ENCODE data around the gene NFKB1.
A peak's percentile ranks its signal among the peaks of the same experiment; 100 is the strongest.
"Not testable (repeated sequence)": the region's sequence is repeated elsewhere in the genome, so short reads cannot be mapped to it uniquely, and the experiment has no call there.

The NFKB1 gene, protein sequence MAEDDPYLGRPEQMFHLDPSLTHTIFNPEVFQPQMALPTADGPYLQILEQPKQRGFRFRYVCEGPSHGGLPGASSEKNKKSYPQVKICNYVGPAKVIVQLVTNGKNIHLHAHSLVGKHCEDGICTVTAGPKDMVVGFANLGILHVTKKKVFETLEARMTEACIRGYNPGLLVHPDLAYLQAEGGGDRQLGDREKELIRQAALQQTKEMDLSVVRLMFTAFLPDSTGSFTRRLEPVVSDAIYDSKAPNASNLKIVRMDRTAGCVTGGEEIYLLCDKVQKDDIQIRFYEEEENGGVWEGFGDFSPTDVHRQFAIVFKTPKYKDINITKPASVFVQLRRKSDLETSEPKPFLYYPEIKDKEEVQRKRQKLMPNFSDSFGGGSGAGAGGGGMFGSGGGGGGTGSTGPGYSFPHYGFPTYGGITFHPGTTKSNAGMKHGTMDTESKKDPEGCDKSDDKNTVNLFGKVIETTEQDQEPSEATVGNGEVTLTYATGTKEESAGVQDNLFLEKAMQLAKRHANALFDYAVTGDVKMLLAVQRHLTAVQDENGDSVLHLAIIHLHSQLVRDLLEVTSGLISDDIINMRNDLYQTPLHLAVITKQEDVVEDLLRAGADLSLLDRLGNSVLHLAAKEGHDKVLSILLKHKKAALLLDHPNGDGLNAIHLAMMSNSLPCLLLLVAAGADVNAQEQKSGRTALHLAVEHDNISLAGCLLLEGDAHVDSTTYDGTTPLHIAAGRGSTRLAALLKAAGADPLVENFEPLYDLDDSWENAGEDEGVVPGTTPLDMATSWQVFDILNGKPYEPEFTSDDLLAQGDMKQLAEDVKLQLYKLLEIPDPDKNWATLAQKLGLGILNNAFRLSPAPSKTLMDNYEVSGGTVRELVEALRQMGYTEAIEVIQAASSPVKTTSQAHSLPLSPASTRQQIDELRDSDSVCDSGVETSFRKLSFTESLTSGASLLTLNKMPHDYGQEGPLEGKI

GRCh38 chr4:102500696-102501446 is at the start of gene NFKB1:
NFKB1 (plus strand) TSS chr4:102501359; CDS start chr4:102525519, 24,160 bp downstream.
- DNase-seq: peak; percentile 26

DNA sequence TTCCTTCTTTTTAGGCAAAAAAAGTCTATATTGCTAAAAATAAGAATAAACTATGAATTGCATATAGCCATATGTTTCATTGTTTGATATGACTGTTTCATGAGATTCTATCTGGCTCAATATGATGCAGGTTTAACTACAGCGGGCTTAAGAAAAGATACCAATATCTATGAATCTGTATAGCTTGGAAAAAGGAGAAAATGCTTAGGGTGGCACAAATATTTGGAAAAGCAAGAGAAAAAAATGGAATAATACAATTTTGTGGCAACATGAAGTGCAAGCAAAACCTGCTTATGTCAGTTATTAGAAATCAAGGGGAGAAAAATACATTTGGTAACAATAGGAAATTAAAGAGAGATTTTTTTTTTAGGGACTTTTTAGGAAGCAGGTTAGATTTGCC is 48.3 kb upstream of the NFKB1 start:
- DNase-seq: no peak

DNA sequence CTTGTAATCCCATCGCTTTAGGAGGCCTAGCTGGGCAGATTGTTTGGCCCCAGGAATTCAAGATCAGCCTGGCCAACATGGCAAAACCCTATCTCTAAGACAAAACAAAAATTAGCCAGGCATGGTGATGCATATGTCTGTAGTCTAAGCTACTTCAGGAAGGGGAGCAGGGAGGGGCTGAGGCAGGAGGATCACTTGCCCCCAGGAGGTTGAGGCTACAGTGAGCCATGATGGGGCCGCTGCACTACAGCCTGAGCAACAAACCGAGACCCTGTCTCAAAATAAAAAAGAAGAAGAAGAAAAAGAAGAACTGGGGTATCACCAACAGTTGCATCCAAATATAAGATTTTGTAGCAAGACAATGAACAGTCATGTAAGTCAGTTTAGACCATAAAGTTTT is 47.3 kb upstream of the NFKB1 start:
- DNase-seq: no peak

DNA sequence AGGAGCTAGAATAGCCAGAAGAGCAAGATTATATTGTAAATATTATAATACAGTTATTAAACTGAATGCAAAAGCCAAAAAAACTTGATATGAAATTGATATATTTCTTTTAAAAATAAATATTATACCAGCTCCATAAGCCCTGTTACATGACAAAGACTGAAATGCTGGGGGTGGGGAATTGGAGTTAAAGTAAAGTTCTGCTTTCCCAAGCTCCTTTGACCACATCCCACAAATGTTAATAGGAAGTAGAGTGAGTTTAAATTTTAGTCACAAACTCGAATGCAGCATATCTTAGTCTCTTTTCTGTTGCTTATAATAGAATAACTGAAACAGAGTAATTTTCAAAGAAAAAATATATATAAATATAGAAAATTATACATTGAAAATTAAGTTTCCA is 46.9 kb upstream of the NFKB1 start:
- no peak for DNase-seq

DNA sequence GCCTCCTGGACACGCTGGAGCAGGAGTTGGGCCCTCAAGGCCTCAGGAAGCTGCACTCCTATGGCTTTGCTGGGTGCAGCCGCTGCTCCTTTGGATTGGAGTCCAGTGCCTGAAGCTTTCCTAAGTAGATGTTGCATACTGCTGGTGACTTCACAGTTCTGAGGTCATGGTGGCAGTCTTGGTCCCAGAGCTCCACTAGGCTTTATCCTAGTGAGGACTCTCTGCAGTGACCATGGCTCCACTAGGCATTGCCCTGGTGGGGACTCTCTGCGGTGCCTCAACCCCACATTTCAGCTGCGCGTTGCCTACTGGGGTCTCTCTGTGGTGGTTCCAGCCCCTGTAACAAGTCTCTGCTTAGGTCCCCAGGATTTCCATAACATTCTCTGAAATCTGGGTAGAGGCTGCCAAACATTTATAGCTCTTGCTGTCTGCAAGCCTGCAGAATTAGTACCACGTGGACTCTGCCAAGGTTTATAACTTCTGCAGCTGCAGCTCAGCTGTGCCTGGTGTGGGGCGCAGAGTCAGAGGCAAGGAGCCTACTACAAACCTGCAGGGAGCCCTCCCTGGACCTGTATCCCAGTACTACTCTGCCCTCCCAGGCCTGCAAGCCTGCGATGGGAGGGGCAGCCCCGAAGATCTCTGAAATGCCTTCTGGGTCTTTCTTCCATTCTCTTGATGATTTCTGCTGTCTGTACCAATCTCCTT is 46.0 kb upstream of the NFKB1 start:
- no peak for DNase-seq

GRCh38 chr4:102455750-102456149 is 45.4 kb upstream of the NFKB1 start:
- no peak for DNase-seq

DNA sequence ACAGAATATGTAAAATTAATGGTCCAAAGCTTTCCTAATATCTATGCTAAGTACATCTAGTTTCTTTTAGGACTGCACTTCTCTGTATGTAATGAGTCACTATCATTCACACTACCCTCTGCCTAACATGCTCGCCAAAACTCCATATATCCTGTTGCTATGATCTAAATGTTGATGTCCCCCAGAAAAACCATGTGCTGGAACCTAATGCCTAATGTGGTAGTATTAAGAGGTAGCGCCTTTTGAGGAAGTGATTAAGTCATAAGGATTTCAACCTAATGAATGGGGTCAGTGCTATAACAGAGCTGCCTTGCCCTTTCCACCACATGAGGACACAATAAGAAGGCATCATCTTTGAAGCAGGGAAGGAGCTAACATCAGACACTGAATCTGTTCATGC is 34.9 kb upstream of the NFKB1 start:
- no peak for DNase-seq

- DNase-seq: no peak
These were observed 31.4 kb upstream of the NFKB1 start for GRCh38 chr4:102469806-102470205.

DNA sequence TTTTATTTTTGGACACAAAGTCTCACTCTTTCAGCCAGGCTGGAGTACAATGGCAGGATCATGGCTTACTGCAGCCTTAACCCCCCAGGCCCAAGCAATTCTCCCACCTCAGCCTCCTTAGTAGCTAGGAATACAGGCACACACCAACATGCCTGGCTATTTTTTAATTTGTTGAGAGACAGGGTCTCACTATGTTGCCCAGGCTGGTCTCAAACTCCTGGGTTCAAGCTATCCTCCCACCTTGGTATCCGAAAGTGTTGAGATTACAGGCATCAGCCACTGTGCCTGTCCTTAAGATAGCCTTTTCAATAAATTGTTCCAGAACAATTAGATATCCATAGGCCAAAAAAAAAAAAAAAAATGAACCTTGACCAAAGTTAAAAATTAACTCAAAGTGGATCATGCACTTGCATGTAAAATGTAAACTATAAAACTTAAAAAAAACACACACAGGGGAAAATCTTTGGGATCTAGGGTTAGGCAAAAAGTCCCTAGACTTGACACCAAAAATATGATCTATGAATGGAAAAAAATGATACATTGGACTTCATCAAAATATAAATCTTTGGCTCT is 28.6 kb upstream of the NFKB1 start:
- no peak for DNase-seq

- no peak for DNase-seq
These were observed 27.7 kb upstream of the NFKB1 start for GRCh38 chr4:102473476-102473875.

DNA sequence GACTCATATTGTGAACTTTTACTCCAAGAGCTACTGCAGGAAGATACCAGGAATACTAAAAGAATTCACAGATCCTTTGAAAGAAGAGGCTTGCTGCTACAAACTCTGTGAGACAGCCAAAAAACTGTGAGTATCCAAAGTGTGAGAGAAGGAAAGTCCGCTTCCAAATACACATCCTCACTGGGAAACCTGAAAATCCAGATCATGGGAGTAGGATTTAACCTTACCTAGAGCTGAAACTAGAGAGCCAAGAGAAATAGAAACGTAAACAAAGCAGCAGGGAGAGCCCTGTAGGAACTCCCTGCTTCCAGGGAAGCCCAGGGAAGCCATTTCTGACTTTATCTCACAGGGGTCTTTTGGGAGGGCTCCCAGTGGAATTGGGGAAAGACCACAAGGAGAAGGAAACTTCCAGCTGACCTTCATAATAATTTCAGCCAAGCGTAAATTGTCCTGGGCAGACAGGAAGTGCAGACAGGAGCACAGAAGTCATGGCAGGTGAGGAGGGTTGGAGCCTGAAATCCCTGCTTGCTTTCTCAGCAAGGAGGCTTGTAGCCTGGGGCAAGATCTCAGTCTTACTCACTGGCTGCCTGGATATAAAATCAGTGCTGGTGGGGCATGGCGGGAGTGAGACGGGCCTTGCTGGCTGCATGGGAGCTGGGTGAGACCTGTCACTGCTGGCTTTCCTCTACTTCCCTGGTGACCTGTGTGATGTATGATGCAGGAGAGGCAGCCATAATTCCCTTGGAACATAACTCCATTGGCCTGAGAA is 26.2 kb upstream of the NFKB1 start:
- DNase-seq: no peak

GRCh38 chr4:102477657-102478056 is 23.5 kb upstream of the NFKB1 start:
- no peak for DNase-seq

DNA sequence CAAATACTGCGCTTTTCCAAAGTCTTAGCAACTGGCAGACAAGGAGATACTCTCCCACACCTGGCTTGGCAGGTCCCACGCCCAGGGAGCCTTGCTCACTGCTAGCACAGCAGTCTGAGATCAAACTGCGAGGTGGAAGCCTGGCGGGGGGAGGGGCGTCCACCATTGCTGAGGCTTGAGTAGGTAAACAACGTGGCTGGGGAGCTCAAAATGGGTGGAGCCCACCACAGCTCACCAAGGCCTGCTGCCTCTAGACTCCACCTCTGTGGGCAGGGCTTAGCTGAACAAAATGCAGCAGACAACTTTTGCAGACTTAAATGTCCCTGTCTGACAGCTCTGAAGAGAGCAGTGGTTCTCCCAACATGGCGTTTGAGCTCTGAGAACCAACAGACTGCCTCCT is 23.0 kb upstream of the NFKB1 start:
- DNase-seq: no peak

- DNase-seq: not testable (repeated sequence)
These were observed 21.3 kb upstream of the NFKB1 start for GRCh38 chr4:102479832-102480231.

- DNase-seq: no peak
These were observed 18.0 kb upstream of the NFKB1 start for GRCh38 chr4:102483120-102483519.

DNA sequence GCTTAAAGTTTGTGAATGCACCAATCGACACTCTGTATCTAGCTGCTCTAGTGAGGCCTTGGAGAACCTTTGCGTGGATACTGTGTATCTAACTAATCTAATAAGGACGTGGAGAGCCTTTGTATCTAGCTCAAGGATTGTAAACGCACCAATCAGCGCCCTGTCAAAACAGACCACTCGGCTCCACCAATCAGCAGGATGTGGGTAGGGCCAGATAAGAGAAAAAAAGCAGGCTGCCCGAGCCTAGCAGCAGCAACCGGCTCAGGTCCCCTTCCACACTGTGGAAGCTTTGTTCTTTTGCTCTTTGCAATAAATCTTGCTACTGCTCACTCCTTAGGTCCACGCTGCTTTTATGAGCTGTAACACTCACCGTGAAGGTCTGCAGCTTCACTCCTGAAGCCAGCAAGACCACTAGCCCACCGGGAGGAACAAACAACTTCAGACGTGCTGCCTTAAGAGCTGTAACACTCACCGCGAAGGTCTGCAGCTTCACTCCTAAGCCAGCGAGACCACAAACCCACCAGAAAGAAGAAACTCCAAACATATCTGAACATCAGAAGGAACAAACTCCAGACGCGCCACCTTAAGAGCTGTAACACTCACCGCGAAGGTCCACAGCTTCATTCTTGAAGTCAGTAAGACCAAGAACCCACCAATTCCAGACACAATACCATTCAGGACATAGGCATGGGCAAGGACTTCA is 17.0 kb upstream of the NFKB1 start:
- not testable (repeated sequence) for DNase-seq

DNA sequence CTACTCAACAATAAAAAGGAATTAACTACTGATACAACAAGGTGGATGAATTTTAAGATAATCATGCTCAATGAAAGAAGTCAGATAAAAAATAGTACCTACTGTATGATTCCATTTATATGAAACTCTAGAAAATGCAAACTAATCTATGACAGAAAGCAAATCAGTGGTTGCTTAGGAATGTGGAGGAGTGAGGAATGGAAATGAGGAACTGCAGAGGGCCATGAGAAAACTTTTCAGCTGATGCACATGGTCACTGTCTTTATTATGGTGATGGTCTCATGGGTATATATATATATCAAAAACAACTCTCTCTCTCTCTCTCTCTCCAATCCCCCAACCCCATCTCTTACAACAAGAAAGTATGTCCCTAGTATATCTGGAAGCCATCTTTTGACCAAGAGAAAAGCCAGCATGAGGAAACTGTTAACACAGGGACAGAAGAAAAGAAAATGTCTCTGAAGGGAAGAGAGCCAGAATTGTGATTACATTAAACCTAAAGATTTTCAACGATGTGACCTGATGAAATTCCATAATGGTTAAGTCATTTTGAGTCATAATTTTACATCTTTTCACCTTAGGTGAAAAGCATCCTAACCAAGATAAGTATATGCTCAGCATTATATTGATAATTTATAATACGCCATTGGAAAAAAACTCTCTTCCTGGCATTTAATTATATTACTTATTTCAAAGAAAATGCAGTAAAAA is 8.5 kb upstream of the NFKB1 start:
- no peak for DNase-seq

GRCh38 chr4:102493257-102493656 is 7.9 kb upstream of the NFKB1 start:
- DNase-seq: no peak

- DNase-seq: no peak
These were observed 7.4 kb upstream of the NFKB1 start for GRCh38 chr4:102493794-102494193.

- no peak for DNase-seq
These were observed 6.6 kb upstream of the NFKB1 start for GRCh38 chr4:102494603-102495002.
